ENCODE results near the gene CDH23.

Gene CDH23

GRCh38 chr10:71739358-71739900, 342.7 kb downstream of the CDH23 start:
- Histone ChIP-seq H3K4me1 (ENCODE audit: control insufficient read depth in 2 of 2, insufficient read depth in 2 of 2, low read length in 2 of 2) (peaks cover 30 to 45% of the 10 kb centered on the region in 2 donors), H3K36me3 (ENCODE audit: control insufficient read depth in 2 of 2, insufficient read depth in 2 of 2, low read length in 2 of 2) (no peaks in the 10 kb centered on the region), H3K27me3 (ENCODE audit: control insufficient read depth in 2 of 2, insufficient read depth in 2 of 2, low read length in 2 of 2) (no peaks in the 10 kb centered on the region), H3K9me3 (ENCODE audit: control insufficient read depth in 2 of 2, low read length in 2 of 2) (no peaks in the 10 kb centered on the region), H3K27ac (ENCODE audit: low read depth in 2 of 2, low read length in 2 of 2) (no peak overlapping the region), H3K9ac (ENCODE audit: low read depth in 1 of 2, low read length in 2 of 2) (no peak overlapping the region), H3K4me3 (ENCODE audit: low read length in 2 of 2) (no peak overlapping the region)

GRCh38 chr10:71740069-71740653, 343.4 kb downstream of the CDH23 start:
- peaks cover 30 to 44% of the 10 kb centered on the region in 2 donors for H3K4me1 ChIP-seq (ENCODE audit: control insufficient read depth in 2 of 2, insufficient read depth in 2 of 2, low read length in 2 of 2)
- H3K36me3 ChIP-seq (ENCODE audit: control insufficient read depth in 2 of 2, insufficient read depth in 2 of 2, low read length in 2 of 2) = no peaks in the 10 kb centered on the region
- no peak overlapping the region for H3K4me3 ChIP-seq (ENCODE audit: low read length in 2 of 2)
- no peaks in the 10 kb centered on the region for H3K27me3 ChIP-seq (ENCODE audit: control insufficient read depth in 2 of 2, insufficient read depth in 2 of 2, low read length in 2 of 2)
- H3K9ac ChIP-seq (ENCODE audit: low read depth in 1 of 2, low read length in 2 of 2) = no peak overlapping the region
- no peak overlapping the region for H3K27ac ChIP-seq (ENCODE audit: low read depth in 2 of 2, low read length in 2 of 2)
- no peaks in the 10 kb centered on the region for H3K9me3 ChIP-seq (ENCODE audit: control insufficient read depth in 2 of 2, low read length in 2 of 2)

GRCh38 chr10:71741029-71741428, 344.3 kb downstream of the CDH23 start:
- Histone ChIP-seq H3K9me3 (ENCODE audit: control insufficient read depth in 2 of 2, low read length in 2 of 2) (no peaks in the 10 kb centered on the region), H3K27ac (ENCODE audit: low read depth in 2 of 2, low read length in 2 of 2) (no peak overlapping the region), H3K27me3 (ENCODE audit: control insufficient read depth in 2 of 2, insufficient read depth in 2 of 2, low read length in 2 of 2) (no peaks in the 10 kb centered on the region), H3K4me3 (ENCODE audit: low read length in 2 of 2) (no peak overlapping the region), H3K9ac (ENCODE audit: low read depth in 1 of 2, low read length in 2 of 2) (no peak overlapping the region), H3K36me3 (ENCODE audit: control insufficient read depth in 2 of 2, insufficient read depth in 2 of 2, low read length in 2 of 2) (no peaks in the 10 kb centered on the region), H3K4me1 (ENCODE audit: control insufficient read depth in 2 of 2, insufficient read depth in 2 of 2, low read length in 2 of 2) (peaks cover 26 to 44% of the 10 kb centered on the region in 2 donors)

GRCh38 chr10:71741671-71742070, 345.0 kb downstream of the CDH23 start:
- H3K4me1 ChIP-seq (ENCODE audit: control insufficient read depth in 2 of 2, insufficient read depth in 2 of 2, low read length in 2 of 2) = peaks cover 26 to 44% of the 10 kb centered on the region in 2 donors
- H3K4me3 ChIP-seq (ENCODE audit: low read length in 2 of 2) = no peak overlapping the region
- no peak overlapping the region for H3K27ac ChIP-seq (ENCODE audit: low read depth in 2 of 2, low read length in 2 of 2)

GRCh38 chr10:71742301-71743088, 345.8 kb downstream of the CDH23 start:
- Histone ChIP-seq H3K27ac (ENCODE audit: low read depth in 2 of 2, low read length in 2 of 2) (peak overlapping the region in 1 of 2 donors; percentile 17), H3K4me3 (ENCODE audit: low read length in 2 of 2) (no peak overlapping the region), H3K36me3 (ENCODE audit: control insufficient read depth in 2 of 2, insufficient read depth in 2 of 2, low read length in 2 of 2) (no peaks in the 10 kb centered on the region), H3K9ac (ENCODE audit: low read depth in 1 of 2, low read length in 2 of 2) (no peak overlapping the region), H3K9me3 (ENCODE audit: control insufficient read depth in 2 of 2, low read length in 2 of 2) (no peaks in the 10 kb centered on the region), H3K4me1 (ENCODE audit: control insufficient read depth in 2 of 2, insufficient read depth in 2 of 2, low read length in 2 of 2) (peaks cover 26 to 44% of the 10 kb centered on the region in 2 donors), H3K27me3 (ENCODE audit: control insufficient read depth in 2 of 2, insufficient read depth in 2 of 2, low read length in 2 of 2) (no peaks in the 10 kb centered on the region)

More at GRCh38 chr10:71741671-71742070, 345.0 kb downstream of the CDH23 start:
- Histone ChIP-seq H3K9ac (ENCODE audit: low read depth in 1 of 2, low read length in 2 of 2) (no peak overlapping the region), H3K36me3 (ENCODE audit: control insufficient read depth in 2 of 2, insufficient read depth in 2 of 2, low read length in 2 of 2) (no peaks in the 10 kb centered on the region), H3K9me3 (ENCODE audit: control insufficient read depth in 2 of 2, low read length in 2 of 2) (no peaks in the 10 kb centered on the region), H3K27me3 (ENCODE audit: control insufficient read depth in 2 of 2, insufficient read depth in 2 of 2, low read length in 2 of 2) (no peaks in the 10 kb centered on the region)

- Histone ChIP-seq H3K27ac (ENCODE audit: low read depth in 2 of 2, low read length in 2 of 2) (peak overlapping the region in 1 of 2 donors; percentile 17), H3K9me3 (ENCODE audit: control insufficient read depth in 2 of 2, low read length in 2 of 2) (no peaks in the 10 kb centered on the region), H3K4me1 (ENCODE audit: control insufficient read depth in 2 of 2, insufficient read depth in 2 of 2, low read length in 2 of 2) (peaks cover 29 to 46% of the 10 kb centered on the region in 2 donors), H3K36me3 (ENCODE audit: control insufficient read depth in 2 of 2, insufficient read depth in 2 of 2, low read length in 2 of 2) (no peaks in the 10 kb centered on the region), H3K4me3 (ENCODE audit: low read length in 2 of 2) (no peak overlapping the region), H3K9ac (ENCODE audit: low read depth in 1 of 2, low read length in 2 of 2) (no peak overlapping the region), H3K27me3 (ENCODE audit: control insufficient read depth in 2 of 2, insufficient read depth in 2 of 2, low read length in 2 of 2) (no peaks in the 10 kb centered on the region)
Observed at GRCh38 chr10:71743089-71743838, 346.5 kb downstream of the CDH23 start.

- Histone ChIP-seq H3K9ac (ENCODE audit: low read depth in 1 of 2, low read length in 2 of 2) (no peak overlapping the region), H3K4me3 (ENCODE audit: low read length in 2 of 2) (no peak overlapping the region), H3K4me1 (ENCODE audit: control insufficient read depth in 2 of 2, insufficient read depth in 2 of 2, low read length in 2 of 2) (peaks cover 35 to 52% of the 10 kb centered on the region in 2 donors), H3K27me3 (ENCODE audit: control insufficient read depth in 2 of 2, insufficient read depth in 2 of 2, low read length in 2 of 2) (no peaks in the 10 kb centered on the region), H3K27ac (ENCODE audit: low read depth in 2 of 2, low read length in 2 of 2) (no peak overlapping the region), H3K36me3 (ENCODE audit: control insufficient read depth in 2 of 2, insufficient read depth in 2 of 2, low read length in 2 of 2) (no peaks in the 10 kb centered on the region), H3K9me3 (ENCODE audit: control insufficient read depth in 2 of 2, low read length in 2 of 2) (no peaks in the 10 kb centered on the region)
Observed at GRCh38 chr10:71743866-71744265, 347.1 kb downstream of the CDH23 start.

- peaks cover 0 to 7% of the 10 kb centered on the region in 2 donors for H3K36me3 ChIP-seq (ENCODE audit: control insufficient read depth in 2 of 2, insufficient read depth in 2 of 2, low read length in 2 of 2)
- H3K27ac ChIP-seq (ENCODE audit: low read depth in 2 of 2, low read length in 2 of 2) = no peak overlapping the region
- H3K4me3 ChIP-seq (ENCODE audit: low read length in 2 of 2) = no peak overlapping the region
- no peak overlapping the region for H3K9ac ChIP-seq (ENCODE audit: low read depth in 1 of 2, low read length in 2 of 2)
- H3K27me3 ChIP-seq (ENCODE audit: control insufficient read depth in 2 of 2, insufficient read depth in 2 of 2, low read length in 2 of 2) = no peaks in the 10 kb centered on the region
- H3K9me3 ChIP-seq (ENCODE audit: control insufficient read depth in 2 of 2, low read length in 2 of 2) = no peaks in the 10 kb centered on the region
- peaks cover 47 to 58% of the 10 kb centered on the region in 2 donors for H3K4me1 ChIP-seq (ENCODE audit: control insufficient read depth in 2 of 2, insufficient read depth in 2 of 2, low read length in 2 of 2)
Observed at GRCh38 chr10:71744897-71745663, 348.4 kb downstream of the CDH23 start.

GRCh38 chr10:71745664-71746250, 349.0 kb downstream of the CDH23 start:
- Histone ChIP-seq H3K36me3 (ENCODE audit: control insufficient read depth in 2 of 2, insufficient read depth in 2 of 2, low read length in 2 of 2) (peaks cover 3 to 12% of the 10 kb centered on the region in 2 donors), H3K9me3 (ENCODE audit: control insufficient read depth in 2 of 2, low read length in 2 of 2) (no peaks in the 10 kb centered on the region), H3K27ac (ENCODE audit: low read depth in 2 of 2, low read length in 2 of 2) (peak overlapping the region; percentile 88 to 92), H3K4me3 (ENCODE audit: low read length in 2 of 2) (no peak overlapping the region), H3K4me1 (ENCODE audit: control insufficient read depth in 2 of 2, insufficient read depth in 2 of 2, low read length in 2 of 2) (peaks cover 45 to 53% of the 10 kb centered on the region in 2 donors), H3K9ac (ENCODE audit: low read depth in 1 of 2, low read length in 2 of 2) (peak overlapping the region; percentile 2 to 32), H3K27me3 (ENCODE audit: control insufficient read depth in 2 of 2, insufficient read depth in 2 of 2, low read length in 2 of 2) (no peaks in the 10 kb centered on the region)
